OCI-LY1 (cell line): ENCODE data around the gene CIZ1.

Experiments used
- H2AFZ ChIP-seq: fragments of 200-600 bp; sonication (generic), shearing (Covaris generic); 2 replicates; pipeline ENCODE4 v1.6.0; 2014; ENCODE audit warnings: antibody characterized with exemption, mild to moderate bottlenecking, low read length
- H3F3A ChIP-seq: fragments of 200-600 bp; sonication (generic), shearing (Covaris generic); 2 replicates; pipeline ENCODE4 v1.6.0; 2014; ENCODE audit warnings: mild to moderate bottlenecking, antibody characterized with exemption, low read length, moderate library complexity; ENCODE audit not compliant: insufficient read depth
- H3K27ac ChIP-seq: fragments of 200-600 bp; sonication (generic); 2 replicates; pipeline ENCODE4 v1.5.1; 2014; ENCODE audit warnings: low read length, mixed run types, mild to moderate bottlenecking, low read depth; ENCODE audit not compliant: poor library complexity, severe bottlenecking
- H3K27me3 ChIP-seq: fragments of 200-600 bp; sonication (generic); 2 replicates; pipeline ENCODE4 v1.6.0; 2014; ENCODE audit warnings: antibody characterized with exemption, mild to moderate bottlenecking, low read length, moderate library complexity; ENCODE audit not compliant: insufficient read depth
- H3K36me3 ChIP-seq: fragments of 200-600 bp; sonication (generic); 2 replicates; pipeline ENCODE4 v1.6.1; 2014; ENCODE audit warnings: mild to moderate bottlenecking, antibody characterized with exemption, low read length, moderate library complexity, mixed read lengths; ENCODE audit not compliant: insufficient read depth
- H3K4me1 ChIP-seq: fragments of 200-600 bp; sonication (generic); 2 replicates; pipeline ENCODE4 v1.5.1; 2014; ENCODE audit warnings: mild to moderate bottlenecking, low read length, moderate library complexity; ENCODE audit not compliant: insufficient read depth, severe bottlenecking
- H3K4me2 ChIP-seq: fragments of 200-600 bp; sonication (generic), shearing (Covaris generic); 2 replicates; pipeline ENCODE4 v1.6.1; 2014; ENCODE audit warnings: low read length
- H3K4me3 ChIP-seq: fragments of 200-600 bp; sonication (generic); 2 replicates; pipeline ENCODE4 v1.5.1; 2014; ENCODE audit warnings: low read length, low read depth, mild to moderate bottlenecking, mixed read lengths; ENCODE audit not compliant: poor library complexity, severe bottlenecking
- H3K79me2 ChIP-seq: fragments of 200-600 bp; shearing (Covaris generic); 2 replicates; pipeline ENCODE4 v1.6.1; 2016; ENCODE audit warnings: mixed run types, low read length, mixed read lengths; ENCODE audit not compliant: insufficient read depth
- H3K9ac ChIP-seq: fragments of 200-600 bp; sonication (generic), shearing (Covaris generic); 2 replicates; pipeline ENCODE4 v1.6.1; 2014; ENCODE audit warnings: mild to moderate bottlenecking, low read length, mixed read lengths
- H3K9me2 ChIP-seq: fragments of 200-600 bp; sonication (generic), shearing (Covaris generic); 2 replicates; pipeline ENCODE4 v1.6.1; 2014; ENCODE audit warnings: low read depth, mild to moderate bottlenecking, low read length, mixed read lengths
- H3K9me3 ChIP-seq: fragments of 200-600 bp; shearing (Covaris generic); 2 replicates; pipeline ENCODE4 v1.6.1; 2014; ENCODE audit warnings: low read length, mixed read lengths
- H4K20me1 ChIP-seq: fragments of 200-600 bp; sonication (generic), shearing (Covaris generic); 2 replicates; pipeline ENCODE4 v1.6.0; 2016; ENCODE audit warnings: mild to moderate bottlenecking, low read length; ENCODE audit not compliant: insufficient read depth
- CTCF ChIP-seq: fragments of 200-600 bp; sonication (generic), shearing (Covaris generic); IDR thresholded peaks from 2 replicates; pipeline ENCODE4 v1.5.1; 2017; ENCODE audit warnings: mild to moderate bottlenecking, antibody characterized with exemption, low read length, moderate library complexity, mixed read lengths
- EZH2 ChIP-seq: fragments of 200-600 bp; sonication (generic), shearing (Covaris generic); IDR thresholded peaks from 2 replicates; pipeline ENCODE4 v1.8.0; 2017; ENCODE audit warnings: borderline replicate concordance, mixed run types, mild to moderate bottlenecking, antibody characterized with exemption, low read length, moderate library complexity, mixed read lengths

The CIZ1 gene

DNA sequence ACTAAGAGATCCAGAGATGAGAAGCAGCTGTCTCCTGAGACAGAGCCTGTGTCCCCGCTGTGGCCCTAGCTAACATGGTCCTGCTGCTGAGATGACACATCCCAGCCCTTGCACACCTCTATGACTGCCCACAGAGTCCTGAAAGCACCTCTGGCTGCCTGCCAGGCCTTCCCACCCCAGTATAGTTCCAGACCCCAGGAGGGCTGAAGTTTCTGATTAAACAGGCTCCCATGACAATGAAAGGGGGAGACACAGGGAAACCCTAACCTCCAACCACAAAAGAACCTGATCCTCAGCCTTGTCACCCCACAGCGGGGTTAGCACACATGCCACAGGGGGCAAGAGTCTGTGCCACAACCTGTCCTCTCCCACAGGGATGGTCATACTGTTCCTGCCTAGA lies 15.6 kb downstream of the CIZ1 start:
- Histone ChIP-seq H3K4me3 (no peak overlapping the region), H3K9ac (no peak overlapping the region)

DNA sequence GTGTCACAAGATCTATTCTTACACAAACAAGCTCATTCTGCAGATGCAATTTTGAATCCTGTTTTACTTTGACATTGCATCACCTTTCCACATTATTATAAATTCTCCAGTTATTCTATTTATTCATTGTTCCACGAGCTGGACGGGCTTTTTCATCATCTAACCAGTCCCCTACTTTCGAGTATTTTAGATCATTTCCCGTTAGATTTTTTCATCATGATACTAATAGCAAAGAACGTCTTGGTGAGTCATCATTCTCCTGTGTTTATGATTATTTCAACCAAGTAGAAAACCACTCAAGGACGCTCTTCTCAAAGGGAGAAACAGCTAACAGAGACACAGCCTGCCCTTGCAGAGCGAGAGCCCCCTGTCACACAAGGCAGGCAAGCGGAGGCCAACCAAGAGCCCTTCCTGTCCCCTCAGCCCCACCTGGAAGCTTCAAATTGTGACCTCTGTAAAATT lies 16.2 kb downstream of the CIZ1 start:
- H3K9me3 ChIP-seq: peaks cover 8% of the 10 kb centered on the region
- no peak overlapping the region for H3K4me2 ChIP-seq
- no peaks in the 10 kb centered on the region for H3F3A ChIP-seq
- no peaks in the 10 kb centered on the region for H3K9me2 ChIP-seq
- H3K9ac ChIP-seq: no peak overlapping the region
- H4K20me1 ChIP-seq: no peaks in the 10 kb centered on the region
- no peak overlapping the region for H3K27ac ChIP-seq
- no peaks in the 10 kb centered on the region for H3K4me1 ChIP-seq
- no peak overlapping the region for H3K4me3 ChIP-seq
- TF ChIP-seq EZH2: no peak
- no peak for TF ChIP-seq CTCF
- peaks cover 47% of the 10 kb centered on the region for H3K36me3 ChIP-seq
- no peaks in the 10 kb centered on the region for H3K27me3 ChIP-seq
- H3K79me2 ChIP-seq: no peaks in the 10 kb centered on the region
- H2AFZ ChIP-seq: no peak overlapping the region

More for the DNA sequence above, 15.6 kb downstream of the CIZ1 start:
- Histone ChIP-seq H3K9me3 (peaks cover 9% of the 10 kb centered on the region), H3K4me2 (no peak overlapping the region), H3K9me2 (no peaks in the 10 kb centered on the region), H2AFZ (no peak overlapping the region), H3K27me3 (no peaks in the 10 kb centered on the region), H4K20me1 (no peaks in the 10 kb centered on the region), H3K79me2 (no peaks in the 10 kb centered on the region), H3F3A (no peaks in the 10 kb centered on the region), H3K36me3 (peaks cover 53% of the 10 kb centered on the region), H3K27ac (no peak overlapping the region), H3K4me1 (no peaks in the 10 kb centered on the region)
- no peak for TF ChIP-seq EZH2
- TF ChIP-seq CTCF: no peak

- TF ChIP-seq EZH2 (no peak), CTCF (no peak)
- Histone ChIP-seq H3K9ac (no peak overlapping the region), H3F3A (no peaks in the 10 kb centered on the region), H3K27me3 (no peaks in the 10 kb centered on the region), H3K4me3 (no peak overlapping the region), H3K36me3 (peaks cover 44% of the 10 kb centered on the region), H3K27ac (no peak overlapping the region), H3K4me2 (no peak overlapping the region), H3K9me3 (peaks cover 5% of the 10 kb centered on the region), H2AFZ (no peak overlapping the region), H3K79me2 (no peaks in the 10 kb centered on the region), H3K9me2 (no peaks in the 10 kb centered on the region), H3K4me1 (no peaks in the 10 kb centered on the region), H4K20me1 (no peaks in the 10 kb centered on the region)
Measured at GRCh38 chr9:128174062-128174461, 17.3 kb downstream of the CIZ1 start.
